HepG2 (cell line): Measurements from ENCODE around the gene PLXND1. TPM values are rescaled to one million over a fixed set of nuclear protein-coding genes. Genes with fewer than 3 reads are reported as not detected.

Source experiments
- CTCF ChIP-seq: sonication (generic); formaldehyde crosslinking; IDR thresholded peaks from 2 replicates; pipeline ENCODE4 v1.5.0; 2020; ENCODE audit warnings: mild to moderate bottlenecking, missing genetic modification reagents, moderate library complexity
- EEA1 ChIP-seq: sonication (generic); formaldehyde crosslinking; IDR thresholded peaks from 2 replicates; pipeline ENCODE4 v1.5.1; 2020; ENCODE audit warnings: mild to moderate bottlenecking, missing genetic modification reagents, borderline replicate concordance
- GLI4 ChIP-seq: sonication (generic); formaldehyde crosslinking; IDR thresholded peaks from 2 replicates; pipeline ENCODE4 v1.5.1; 2020; ENCODE audit warnings: missing genetic modification reagents, mild to moderate bottlenecking, moderate library complexity, borderline replicate concordance
- HMGXB4 ChIP-seq, 2 experiments: sonication (generic) in 1 of 2; formaldehyde crosslinking in 1 of 2; IDR thresholded peaks; 2 replicates each; pipeline versions ENCODE4 v1.4.0 to v1.6.1; 2018 to 2020; ENCODE audit warnings: missing genetic modification reagents in 2 of 2, borderline replicate concordance in 1 of 2, low read depth in 1 of 2, mild to moderate bottlenecking in 1 of 2, missing biosample characterization in 1 of 2
- KLF6 ChIP-seq: IDR thresholded peaks from 2 replicates; pipeline ENCODE4 v1.8.0; 2016; ENCODE audit warnings: missing biosample characterization, missing genetic modification reagents
- MAFG ChIP-seq: sonication (generic); formaldehyde crosslinking; IDR thresholded peaks from 2 replicates; pipeline ENCODE4 v1.5.1; 2020; ENCODE audit warnings: mild to moderate bottlenecking, missing genetic modification reagents
- SNAI1 ChIP-seq: sonication (generic); formaldehyde crosslinking; IDR thresholded peaks from 2 replicates; pipeline ENCODE4 v1.5.0; 2020; ENCODE audit warnings: mild to moderate bottlenecking, missing genetic modification reagents, borderline replicate concordance
- STAG1 ChIP-seq: sonication (generic); formaldehyde crosslinking; IDR thresholded peaks from 2 replicates; pipeline ENCODE4 v1.4.0; 2020; ENCODE audit warnings: missing genetic modification reagents
- THRA ChIP-seq: sonication (generic); formaldehyde crosslinking; IDR thresholded peaks from 2 replicates; pipeline ENCODE4 v1.4.0; 2020; ENCODE audit warnings: missing genetic modification reagents, borderline replicate concordance
- TMF1 ChIP-seq: sonication (generic); formaldehyde crosslinking; IDR thresholded peaks from 2 replicates; pipeline ENCODE4 v1.8.1; 2022; ENCODE audit warnings: low read depth, missing genetic modification reagents
- ZFP62 ChIP-seq: sonication (generic); formaldehyde crosslinking; IDR thresholded peaks from 2 replicates; pipeline ENCODE4 v1.4.0; 2020; ENCODE audit warnings: missing genetic modification reagents
- ZNF180 ChIP-seq: sonication (generic); formaldehyde crosslinking; IDR thresholded peaks from 2 replicates; pipeline ENCODE4 v1.4.0; 2020; ENCODE audit warnings: low read depth, missing genetic modification reagents, borderline replicate concordance
- ZNF414 ChIP-seq: sonication (generic); formaldehyde crosslinking; IDR thresholded peaks from 2 replicates; pipeline ENCODE4 v1.5.0; 2020; ENCODE audit warnings: missing genetic modification reagents
- ZNF512B ChIP-seq: sonication (generic); formaldehyde crosslinking; IDR thresholded peaks from 2 replicates; pipeline ENCODE4 v1.5.1; 2020; ENCODE audit warnings: missing genetic modification reagents, mild to moderate bottlenecking, borderline replicate concordance
- ZNF550 ChIP-seq: sonication (generic); formaldehyde crosslinking; IDR thresholded peaks from 2 replicates; pipeline ENCODE4 v1.4.0; 2020; ENCODE audit warnings: mild to moderate bottlenecking, missing genetic modification reagents, borderline replicate concordance
- ZNF615 ChIP-seq: sonication (generic); formaldehyde crosslinking; IDR thresholded peaks from 2 replicates; pipeline ENCODE4 v1.5.0; 2020; ENCODE audit warnings: mild to moderate bottlenecking, missing genetic modification reagents, borderline replicate concordance
- ZNF792 ChIP-seq: IDR thresholded peaks from 2 replicates; pipeline ENCODE4 v1.6.1; 2016
- polyA plus RNA-seq, 8 experiments: library from polyadenylated mRNA; depleted of rRNA in 3 of 8; stranded (reverse) in 7 of 8; unstranded in 1 of 8; fragments of >200 nt; fragmentation: Illumina TruSeq in 4 of 8; extraction: Trizol in 4 of 8; gene quantifications; 2 replicates each; pipeline versions ENCODE4 v1.2.1 to v1.2.3, GENCODE V29; 2011 to 2016; ENCODE audit warnings: low read depth in 4 of 8, missing spikeins in 1 of 8, mixed read lengths in 1 of 8; ENCODE audit not compliant: insufficient read depth in 1 of 8
- total RNA-seq, 5 experiments: library from RNA; depleted of rRNA; stranded (reverse); fragments of >200 nt; fragmentation: Illumina TruSeq; extraction: Trizol; gene quantifications; 2 replicates each; pipeline ENCODE4 v1.2.3, GENCODE V29; 2016; ENCODE audit warnings: low read depth in 1 of 5

The PLXND1 gene
- total and polyA plus RNA-seq, 2 of the 13 experiments (the other 11 are each of a cell fraction or from before 2014, with no cell fraction given): 15.9 to 42.0 TPM

GRCh38 chr3:129605203-129605921, 1.1 kb downstream of the PLXND1 start (continued):
- TF ChIP-seq GLI4 (CRISPR knock-in tag) (no peak; the same call in 1 of the 2 replicates), ZNF792 (CRISPR knock-in tag) (no peak), THRA (CRISPR knock-in tag) (no peak), ZNF615 (no peak), ZNF414 (CRISPR knock-in tag) (peak; percentile 47; the same call in 1 of the 2 replicates), HMGXB4 (CRISPR knock-in tag; IDR thresholded peaks at IDR 0.05; ENCODE audit: borderline replicate concordance in 1 of 2, low read depth in 1 of 2) (peak; percentile 47 to 66; a peak in 3 of 4 replicates), EEA1 (0 out of 2 replicates have a peak, but pooled peaks have one; percentile 0), ZNF550 (CRISPR knock-in tag) (0 out of 2 replicates have a peak, but pooled peaks have one; percentile 26), KLF6 (CRISPR knock-in tag) (no peak), TMF1 (peak; percentile 39; the same call in 1 of the 2 replicates), ZNF512B (CRISPR knock-in tag) (no peak), STAG1 (CRISPR knock-in tag) (peak; percentile 16; the same call in 1 of the 2 replicates), MAFG (CRISPR knock-in tag) (peak; percentile 42; the same call in 1 of the 2 replicates), ZNF180 (CRISPR knock-in tag) (no peak), SNAI1 (CRISPR knock-in tag) (no peak), CTCF (CRISPR knock-in tag) (peak; percentile 28), ZFP62 (CRISPR knock-in tag) (no peak)
